T follicular helper cell (primary cell): ENCODE measurements around the gene FRAS1.
"Not testable (repeated sequence)": the region's sequence is repeated elsewhere in the genome, so short reads cannot be mapped to it uniquely, and the experiment has no call there.

Source experiments
- DNase-seq: peaks from one replicate; pipeline ENCODE4 v3.0.0-alpha.2; 2020; ENCODE audit warnings: low read depth

Gene FRAS1

GRCh38 chr4:78057600-78058550, 752 bp downstream of the FRAS1 start:
- no peak for DNase-seq

- DNase-seq, result no peak
Observed at GRCh38 chr4:78058591-78059523, 1.7 kb downstream of the FRAS1 start.

- no peak for DNase-seq
Observed at GRCh38 chr4:78059524-78059889, 2.4 kb downstream of the FRAS1 start.

GRCh38 chr4:78059938-78060337, 2.8 kb downstream of the FRAS1 start:
- no peak for DNase-seq

- no peak for DNase-seq
Observed at GRCh38 chr4:78061939-78062570, 4.9 kb downstream of the FRAS1 start.

- DNase-seq, result no peak
Observed at GRCh38 chr4:78065508-78066192, 8.5 kb downstream of the FRAS1 start.

GRCh38 chr4:78068481-78068880, 11.4 kb downstream of the FRAS1 start:
- no peak for DNase-seq

GRCh38 chr4:78069319-78069718, 12.2 kb downstream of the FRAS1 start:
- no peak for DNase-seq

- no peak for DNase-seq
Observed at GRCh38 chr4:78069859-78070258, 12.7 kb downstream of the FRAS1 start.

- DNase-seq, result no peak
Observed at GRCh38 chr4:78070731-78071282, 13.7 kb downstream of the FRAS1 start.

- no peak for DNase-seq
Observed at GRCh38 chr4:78074759-78075158, 17.6 kb downstream of the FRAS1 start.

- DNase-seq, result no peak
Observed at GRCh38 chr4:78075986-78076385, 18.9 kb downstream of the FRAS1 start.

GRCh38 chr4:78078101-78078500, 21.0 kb downstream of the FRAS1 start:
- DNase-seq, result no peak

GRCh38 chr4:78079726-78080430, 22.8 kb downstream of the FRAS1 start:
- DNase-seq, result no peak

GRCh38 chr4:78081541-78081940, 24.4 kb downstream of the FRAS1 start:
- DNase-seq, result no peak

- no peak for DNase-seq
Observed at GRCh38 chr4:78083035-78083434, 25.9 kb downstream of the FRAS1 start.

GRCh38 chr4:78091534-78091933, 34.4 kb downstream of the FRAS1 start:
- DNase-seq, result no peak

GRCh38 chr4:78092350-78092749, 35.2 kb downstream of the FRAS1 start:
- DNase-seq, result not testable (repeated sequence)

GRCh38 chr4:78092850-78093249, 35.7 kb downstream of the FRAS1 start:
- DNase-seq, result no peak

- no peak for DNase-seq
Observed at GRCh38 chr4:78095081-78095480, 38.0 kb downstream of the FRAS1 start.

GRCh38 chr4:78099058-78099457, 41.9 kb downstream of the FRAS1 start:
- no peak for DNase-seq
